Measurements from ENCODE around the gene KRT75. TPM values are rescaled to one million over a fixed set of nuclear protein-coding genes. Genes with fewer than 3 reads are reported as not detected.

KRT75 gene
- total and polyA plus RNA-seq, 2 of the 4 experiments (the other 2 are of a cell fraction), result not detected

- peak; percentile 74 for DNase-seq
These were observed 8.5 kb upstream of the KRT75 start for GRCh38 chr12:52442600-52443061.

More at GRCh38 chr12:52442600-52443061, 8.5 kb upstream of the KRT75 start:
- Histone ChIP-seq H3K14ac (replicated peaks; ENCODE audit: low read depth, low read length) (no peak overlapping the region), H3K4me2 (ENCODE audit: low read depth, low read length) (no peak overlapping the region), H3K18ac (ENCODE audit: low read depth, low read length) (no peak overlapping the region), H4K20me1 (ENCODE audit: insufficient read depth, low read length) (no peaks in the 10 kb centered on the region), H4K91ac (ENCODE audit: insufficient read depth, low read depth, low read length) (no peak overlapping the region), H3K9ac (ENCODE audit: low read depth, low read length) (no peak overlapping the region), H3K36me3 (ENCODE audit: control insufficient read depth, insufficient read depth, low read length) (no peaks in the 10 kb centered on the region), H2AFZ (replicated peaks; ENCODE audit: low read length, poor library complexity) (no peak overlapping the region), H3K9me3 (ENCODE audit: control insufficient read depth, insufficient read depth, low read length) (no peaks in the 10 kb centered on the region), H3K4ac (ENCODE audit: low read depth, low read length) (no peak overlapping the region), H3K79me1 (ENCODE audit: low read depth in 1 of 2, low read length in 2 of 2) (no peaks in the 10 kb centered on the region), H2AK9ac (replicated peaks; ENCODE audit: low read depth, low read length, poor library complexity) (no peak overlapping the region), H3K23ac (ENCODE audit: low read depth, low read length) (no peak overlapping the region), H4K8ac (ENCODE audit: low read depth in 2 of 2, low read length in 2 of 2) (no peak overlapping the region), H3K9me1 (ENCODE audit: insufficient read depth, low read length) (no peaks in the 10 kb centered on the region), H2AK5ac (ENCODE audit: low read depth, low read length) (no peak overlapping the region), H3K27me3 (ENCODE audit: control insufficient read depth, insufficient read depth, low read length) (peaks cover 12% of the 10 kb centered on the region), H4K5ac (ENCODE audit: low read depth, low read length) (no peak overlapping the region), H3K4me3 (ENCODE audit: insufficient read depth, low read depth, low read length) (no peak overlapping the region), H2BK5ac (ENCODE audit: low read depth, low read length, poor library complexity, severe bottlenecking) (no peak overlapping the region), H2BK15ac (ENCODE audit: low read depth, low read length) (no peak overlapping the region), H3K56ac (ENCODE audit: extremely low read depth, insufficient read depth, low read length) (no peak overlapping the region), H2BK120ac (ENCODE audit: low read depth, low read length) (no peak overlapping the region), H2BK20ac (ENCODE audit: low read depth, low read length) (no peak overlapping the region), H3K4me1 (ENCODE audit: control insufficient read depth, insufficient read depth, low read length) (no peaks in the 10 kb centered on the region; the same call in 1 of the 2 replicates), H3K27ac (ENCODE audit: insufficient read depth, low read length) (no peak overlapping the region)
- dilution Hi-C loops (cut with HindIII; ENCODE audit: low sequenced_read_pairs, unreplicated experiment), result no loop called here
- 0% methylated on average over 1 of the region's 6 CpGs; no CpG with 5 or more reads in 1 of the 2 experiments for WGBS, 2 experiments (ENCODE audit: extremely low coverage in 2 of 2, insufficient read length in 1 of 2)
- intact Hi-C loops (cut with micrococcal nuclease), result no loop called here
- no peak for TF ChIP-seq CEBPB (IDR thresholded peaks at IDR 0.05; ENCODE audit: low read depth, low read length)
- TF ChIP-seq, protein P1, sequence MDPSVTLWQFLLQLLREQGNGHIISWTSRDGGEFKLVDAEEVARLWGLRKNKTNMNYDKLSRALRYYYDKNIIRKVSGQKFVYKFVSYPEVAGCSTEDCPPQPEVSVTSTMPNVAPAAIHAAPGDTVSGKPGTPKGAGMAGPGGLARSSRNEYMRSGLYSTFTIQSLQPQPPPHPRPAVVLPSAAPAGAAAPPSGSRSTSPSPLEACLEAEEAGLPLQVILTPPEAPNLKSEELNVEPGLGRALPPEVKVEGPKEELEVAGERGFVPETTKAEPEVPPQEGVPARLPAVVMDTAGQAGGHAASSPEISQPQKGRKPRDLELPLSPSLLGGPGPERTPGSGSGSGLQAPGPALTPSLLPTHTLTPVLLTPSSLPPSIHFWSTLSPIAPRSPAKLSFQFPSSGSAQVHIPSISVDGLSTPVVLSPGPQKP (IDR thresholded peaks at IDR 0.05; ENCODE audit: borderline replicate concordance, low read depth, low read length), result no peak
- no peak for TF ChIP-seq MAZ (IDR thresholded peaks at IDR 0.05; ENCODE audit: borderline replicate concordance, low read depth, low read length)
- no peak for TF ChIP-seq MAFK (IDR thresholded peaks at IDR 0.05; ENCODE audit: low read depth, low read length)
- no peak for TF ChIP-seq BHLHE40 (IDR thresholded peaks at IDR 0.05; ENCODE audit: low read depth, low read length)
- no peak for TF ChIP-seq FOS (IDR thresholded peaks at IDR 0.05; ENCODE audit: low read depth, low read length)
- TF ChIP-seq POLR2A (IDR thresholded peaks at IDR 0.05; ENCODE audit: low read depth, low read length), result no peak
- TF ChIP-seq MXI1 (IDR thresholded peaks at IDR 0.05; ENCODE audit: borderline replicate concordance, low read depth, low read length), result no peak
- TF ChIP-seq, protein P2, sequence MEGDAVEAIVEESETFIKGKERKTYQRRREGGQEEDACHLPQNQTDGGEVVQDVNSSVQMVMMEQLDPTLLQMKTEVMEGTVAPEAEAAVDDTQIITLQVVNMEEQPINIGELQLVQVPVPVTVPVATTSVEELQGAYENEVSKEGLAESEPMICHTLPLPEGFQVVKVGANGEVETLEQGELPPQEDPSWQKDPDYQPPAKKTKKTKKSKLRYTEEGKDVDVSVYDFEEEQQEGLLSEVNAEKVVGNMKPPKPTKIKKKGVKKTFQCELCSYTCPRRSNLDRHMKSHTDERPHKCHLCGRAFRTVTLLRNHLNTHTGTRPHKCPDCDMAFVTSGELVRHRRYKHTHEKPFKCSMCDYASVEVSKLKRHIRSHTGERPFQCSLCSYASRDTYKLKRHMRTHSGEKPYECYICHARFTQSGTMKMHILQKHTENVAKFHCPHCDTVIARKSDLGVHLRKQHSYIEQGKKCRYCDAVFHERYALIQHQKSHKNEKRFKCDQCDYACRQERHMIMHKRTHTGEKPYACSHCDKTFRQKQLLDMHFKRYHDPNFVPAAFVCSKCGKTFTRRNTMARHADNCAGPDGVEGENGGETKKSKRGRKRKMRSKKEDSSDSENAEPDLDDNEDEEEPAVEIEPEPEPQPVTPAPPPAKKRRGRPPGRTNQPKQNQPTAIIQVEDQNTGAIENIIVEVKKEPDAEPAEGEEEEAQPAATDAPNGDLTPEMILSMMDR (conservative IDR thresholded peaks at IDR 0.05; ENCODE audit: low read depth, low read length), result no peak
- TF ChIP-seq RAD21 (IDR thresholded peaks at IDR 0.05; ENCODE audit: low read length), result no peak
- no peak for TF ChIP-seq RFX5 (IDR thresholded peaks at IDR 0.05; ENCODE audit: low read depth, low read length)
- no peak for TF ChIP-seq USF2 (IDR thresholded peaks at IDR 0.05; ENCODE audit: low read depth, low read length)
- no peak for TF ChIP-seq SMC3 (IDR thresholded peaks at IDR 0.05; ENCODE audit: low read depth, low read length)
- TF ChIP-seq CHD1 (IDR thresholded peaks at IDR 0.05; ENCODE audit: low read depth, low read length), result no peak
- TF ChIP-seq NFE2L2 (IDR thresholded peaks at IDR 0.05; ENCODE audit: low read depth, low read length), result no peak
- ATAC-seq (ENCODE audit: low read depth), result no peak
- ChIA-PET CTCF (no interaction called here), POLR2A (ENCODE audit: unreplicated experiment) (no interaction called here)
- BruUV-seq (replicated peaks), result no TSS peak
- in situ Hi-C loops (cut with MboI; ENCODE audit: low sequenced_read_pairs), result no loop called here

Measured in IMR-90 (cell line).